ENCODE results near the gene DPP6. TPM values are rescaled to one million over a fixed set of nuclear protein-coding genes. Genes with fewer than 3 reads are reported as not detected.

DPP6 gene
- polyA plus RNA-seq, 1 of the 3 experiments (the other 2 are of a cell fraction): not detected

DNA sequence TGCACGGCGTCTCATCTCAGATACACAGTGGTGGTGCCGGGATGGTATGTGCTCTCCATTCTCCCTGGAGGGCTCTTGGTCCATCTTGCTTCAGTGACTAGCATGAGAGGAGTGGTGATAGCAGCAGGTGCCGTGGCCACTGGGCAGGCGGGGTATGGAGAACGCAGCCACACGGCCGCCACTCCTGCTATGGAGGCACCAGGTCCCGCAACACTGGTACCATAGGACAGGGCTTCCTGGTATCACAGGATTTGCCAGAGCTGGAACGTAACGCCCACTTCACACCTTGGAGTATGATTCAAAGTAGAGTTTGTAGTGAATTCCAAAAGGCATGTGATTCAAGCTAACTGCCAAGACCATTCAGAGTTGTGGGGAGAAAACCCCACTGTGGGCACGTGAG is 284.1 kb downstream of the DPP6 start:
- H3K4me1 ChIP-seq (ENCODE audit: control insufficient read depth in 1 of 2, insufficient read depth in 2 of 2, low read depth in 1 of 2, low read length in 1 of 2): no peaks in the 10 kb centered on the region
- 56% methylated on average over 12 of the region's 12 CpGs for WGBS (ENCODE audit: low lambda C conversion rate)
- H3K9me3 ChIP-seq: no peaks in the 10 kb centered on the region
- TF ChIP-seq CHD2 (IDR thresholded peaks at IDR 0.05; ENCODE audit: low read length, partially characterized antibody): no peak
- no peak for TF ChIP-seq TAF1 (IDR thresholded peaks at IDR 0.05; ENCODE audit: borderline replicate concordance, low read depth, low read length)
- TF ChIP-seq, protein P1, sequence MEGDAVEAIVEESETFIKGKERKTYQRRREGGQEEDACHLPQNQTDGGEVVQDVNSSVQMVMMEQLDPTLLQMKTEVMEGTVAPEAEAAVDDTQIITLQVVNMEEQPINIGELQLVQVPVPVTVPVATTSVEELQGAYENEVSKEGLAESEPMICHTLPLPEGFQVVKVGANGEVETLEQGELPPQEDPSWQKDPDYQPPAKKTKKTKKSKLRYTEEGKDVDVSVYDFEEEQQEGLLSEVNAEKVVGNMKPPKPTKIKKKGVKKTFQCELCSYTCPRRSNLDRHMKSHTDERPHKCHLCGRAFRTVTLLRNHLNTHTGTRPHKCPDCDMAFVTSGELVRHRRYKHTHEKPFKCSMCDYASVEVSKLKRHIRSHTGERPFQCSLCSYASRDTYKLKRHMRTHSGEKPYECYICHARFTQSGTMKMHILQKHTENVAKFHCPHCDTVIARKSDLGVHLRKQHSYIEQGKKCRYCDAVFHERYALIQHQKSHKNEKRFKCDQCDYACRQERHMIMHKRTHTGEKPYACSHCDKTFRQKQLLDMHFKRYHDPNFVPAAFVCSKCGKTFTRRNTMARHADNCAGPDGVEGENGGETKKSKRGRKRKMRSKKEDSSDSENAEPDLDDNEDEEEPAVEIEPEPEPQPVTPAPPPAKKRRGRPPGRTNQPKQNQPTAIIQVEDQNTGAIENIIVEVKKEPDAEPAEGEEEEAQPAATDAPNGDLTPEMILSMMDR (IDR thresholded peaks at IDR 0.05): no peak
- TF ChIP-seq EZH2phosphoT487 (IDR thresholded peaks at IDR 0.05; ENCODE audit: borderline replicate concordance, low read depth): no peak
- TF ChIP-seq GATA2 (CRISPR knock-in tag; IDR thresholded peaks at IDR 0.05): no peak
- TF ChIP-seq JUND (IDR thresholded peaks at IDR 0.05): no peak
- no peak for TF ChIP-seq ELF1 (IDR thresholded peaks at IDR 0.05)
- no peak for TF ChIP-seq MEF2A (IDR thresholded peaks at IDR 0.05; ENCODE audit: borderline replicate concordance, low read depth)
- TF ChIP-seq POLR2AphosphoS5 (IDR thresholded peaks at IDR 0.05; ENCODE audit: low read depth, low read length): no peak
- TF ChIP-seq, protein P2, sequence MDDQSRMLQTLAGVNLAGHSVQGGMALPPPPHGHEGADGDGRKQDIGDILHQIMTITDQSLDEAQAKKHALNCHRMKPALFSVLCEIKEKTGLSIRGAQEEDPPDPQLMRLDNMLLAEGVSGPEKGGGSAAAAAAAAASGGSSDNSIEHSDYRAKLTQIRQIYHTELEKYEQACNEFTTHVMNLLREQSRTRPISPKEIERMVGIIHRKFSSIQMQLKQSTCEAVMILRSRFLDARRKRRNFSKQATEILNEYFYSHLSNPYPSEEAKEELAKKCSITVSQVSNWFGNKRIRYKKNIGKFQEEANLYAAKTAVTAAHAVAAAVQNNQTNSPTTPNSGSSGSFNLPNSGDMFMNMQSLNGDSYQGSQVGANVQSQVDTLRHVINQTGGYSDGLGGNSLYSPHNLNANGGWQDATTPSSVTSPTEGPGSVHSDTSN (IDR thresholded peaks at IDR 0.05): no peak
- TF ChIP-seq, protein P3, sequence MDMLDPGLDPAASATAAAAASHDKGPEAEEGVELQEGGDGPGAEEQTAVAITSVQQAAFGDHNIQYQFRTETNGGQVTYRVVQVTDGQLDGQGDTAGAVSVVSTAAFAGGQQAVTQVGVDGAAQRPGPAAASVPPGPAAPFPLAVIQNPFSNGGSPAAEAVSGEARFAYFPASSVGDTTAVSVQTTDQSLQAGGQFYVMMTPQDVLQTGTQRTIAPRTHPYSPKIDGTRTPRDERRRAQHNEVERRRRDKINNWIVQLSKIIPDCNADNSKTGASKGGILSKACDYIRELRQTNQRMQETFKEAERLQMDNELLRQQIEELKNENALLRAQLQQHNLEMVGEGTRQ (IDR thresholded peaks at IDR 0.05; ENCODE audit: borderline replicate concordance, low read depth, low read length): no peak
- TF ChIP-seq, protein P4, sequence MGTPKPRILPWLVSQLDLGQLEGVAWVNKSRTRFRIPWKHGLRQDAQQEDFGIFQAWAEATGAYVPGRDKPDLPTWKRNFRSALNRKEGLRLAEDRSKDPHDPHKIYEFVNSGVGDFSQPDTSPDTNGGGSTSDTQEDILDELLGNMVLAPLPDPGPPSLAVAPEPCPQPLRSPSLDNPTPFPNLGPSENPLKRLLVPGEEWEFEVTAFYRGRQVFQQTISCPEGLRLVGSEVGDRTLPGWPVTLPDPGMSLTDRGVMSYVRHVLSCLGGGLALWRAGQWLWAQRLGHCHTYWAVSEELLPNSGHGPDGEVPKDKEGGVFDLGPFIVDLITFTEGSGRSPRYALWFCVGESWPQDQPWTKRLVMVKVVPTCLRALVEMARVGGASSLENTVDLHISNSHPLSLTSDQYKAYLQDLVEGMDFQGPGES (IDR thresholded peaks at IDR 0.05; ENCODE audit: low read depth, low read length): no peak
- TF ChIP-seq, protein P5, sequence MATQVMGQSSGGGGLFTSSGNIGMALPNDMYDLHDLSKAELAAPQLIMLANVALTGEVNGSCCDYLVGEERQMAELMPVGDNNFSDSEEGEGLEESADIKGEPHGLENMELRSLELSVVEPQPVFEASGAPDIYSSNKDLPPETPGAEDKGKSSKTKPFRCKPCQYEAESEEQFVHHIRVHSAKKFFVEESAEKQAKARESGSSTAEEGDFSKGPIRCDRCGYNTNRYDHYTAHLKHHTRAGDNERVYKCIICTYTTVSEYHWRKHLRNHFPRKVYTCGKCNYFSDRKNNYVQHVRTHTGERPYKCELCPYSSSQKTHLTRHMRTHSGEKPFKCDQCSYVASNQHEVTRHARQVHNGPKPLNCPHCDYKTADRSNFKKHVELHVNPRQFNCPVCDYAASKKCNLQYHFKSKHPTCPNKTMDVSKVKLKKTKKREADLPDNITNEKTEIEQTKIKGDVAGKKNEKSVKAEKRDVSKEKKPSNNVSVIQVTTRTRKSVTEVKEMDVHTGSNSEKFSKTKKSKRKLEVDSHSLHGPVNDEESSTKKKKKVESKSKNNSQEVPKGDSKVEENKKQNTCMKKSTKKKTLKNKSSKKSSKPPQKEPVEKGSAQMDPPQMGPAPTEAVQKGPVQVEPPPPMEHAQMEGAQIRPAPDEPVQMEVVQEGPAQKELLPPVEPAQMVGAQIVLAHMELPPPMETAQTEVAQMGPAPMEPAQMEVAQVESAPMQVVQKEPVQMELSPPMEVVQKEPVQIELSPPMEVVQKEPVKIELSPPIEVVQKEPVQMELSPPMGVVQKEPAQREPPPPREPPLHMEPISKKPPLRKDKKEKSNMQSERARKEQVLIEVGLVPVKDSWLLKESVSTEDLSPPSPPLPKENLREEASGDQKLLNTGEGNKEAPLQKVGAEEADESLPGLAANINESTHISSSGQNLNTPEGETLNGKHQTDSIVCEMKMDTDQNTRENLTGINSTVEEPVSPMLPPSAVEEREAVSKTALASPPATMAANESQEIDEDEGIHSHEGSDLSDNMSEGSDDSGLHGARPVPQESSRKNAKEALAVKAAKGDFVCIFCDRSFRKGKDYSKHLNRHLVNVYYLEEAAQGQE (IDR thresholded peaks at IDR 0.05; ENCODE audit: low read depth, low read length): no peak
- no peaks in the 10 kb centered on the region for H3K36me3 ChIP-seq (replicated peaks in 1 of 2; ENCODE audit: control insufficient read depth in 1 of 2, insufficient read depth in 2 of 2, low read length in 1 of 2)
- no peak overlapping the region for H3K9ac ChIP-seq
- no peaks in the 10 kb centered on the region for H3K27me3 ChIP-seq (ENCODE audit: insufficient read depth)
- H3K27ac ChIP-seq (ENCODE audit: low read depth in 2 of 2, low read length in 1 of 2): no peak overlapping the region
- H3F3A ChIP-seq (replicated peaks; ENCODE audit: insufficient read depth): no peaks in the 10 kb centered on the region
- no peaks in the 10 kb centered on the region for H3K79me2 ChIP-seq (ENCODE audit: insufficient read depth)
- no peak overlapping the region for H2AFZ ChIP-seq (ENCODE audit: low read depth)
- no peaks in the 10 kb centered on the region for H3K9me2 ChIP-seq
- no peak for DNase-seq
- POLR2A ChIA-PET: no interaction called here
- H4K20me1 ChIP-seq (ENCODE audit: insufficient read depth): no peaks in the 10 kb centered on the region
- H3K4me3 ChIP-seq (ENCODE audit: low read depth in 2 of 2, low read length in 1 of 2): no peak overlapping the region
- no peak overlapping the region for H3K4me2 ChIP-seq
- CTCF ChIA-PET: no interaction called here
